Measurements from ENCODE around the gene KRTAP5-11.
"Not testable (repeated sequence)": the region's sequence is repeated elsewhere in the genome, so short reads cannot be mapped to it uniquely, and the experiment has no call there.

KRTAP5-11 gene

DNA sequence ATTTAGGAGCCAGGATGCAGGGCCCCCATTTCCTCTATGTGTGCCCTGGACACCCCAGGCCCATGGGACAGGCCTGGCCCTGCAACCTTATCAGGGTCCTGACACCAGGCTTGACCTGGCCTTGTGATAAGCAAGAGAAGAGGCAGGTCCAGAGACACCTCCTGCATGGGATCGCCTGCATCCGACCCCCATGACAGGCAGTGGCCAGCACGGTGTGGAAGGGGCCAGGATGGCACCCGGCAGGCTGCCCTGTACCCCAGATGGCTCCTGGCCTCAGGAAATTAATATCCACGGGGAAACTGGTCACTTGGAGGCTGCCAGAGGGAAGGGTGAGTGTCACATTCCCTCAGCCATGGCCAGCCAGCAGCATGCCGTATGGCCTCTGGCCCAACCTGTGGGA, 27.7 kb downstream of the KRTAP5-11 start:
- DNase-seq: no peak

DNA sequence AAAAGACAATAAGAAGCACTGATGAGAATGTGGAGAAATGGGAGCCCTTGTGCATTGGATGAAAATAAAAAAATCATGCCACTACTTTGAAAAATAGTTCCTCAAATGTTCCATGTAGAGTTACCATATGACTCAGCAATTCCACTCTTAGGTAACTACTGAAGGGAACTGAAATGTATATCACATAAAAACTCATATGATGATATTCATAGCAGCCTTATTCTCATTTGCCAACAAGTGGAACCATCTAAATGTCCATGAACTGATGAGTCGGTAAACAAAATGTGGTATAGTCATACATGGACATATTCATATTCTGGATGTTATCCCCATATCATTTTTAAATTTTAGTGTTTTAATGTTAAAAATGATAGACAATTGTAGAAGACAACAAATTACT, 31.0 kb downstream of the KRTAP5-11 start:
- DNase-seq: no peak

DNA sequence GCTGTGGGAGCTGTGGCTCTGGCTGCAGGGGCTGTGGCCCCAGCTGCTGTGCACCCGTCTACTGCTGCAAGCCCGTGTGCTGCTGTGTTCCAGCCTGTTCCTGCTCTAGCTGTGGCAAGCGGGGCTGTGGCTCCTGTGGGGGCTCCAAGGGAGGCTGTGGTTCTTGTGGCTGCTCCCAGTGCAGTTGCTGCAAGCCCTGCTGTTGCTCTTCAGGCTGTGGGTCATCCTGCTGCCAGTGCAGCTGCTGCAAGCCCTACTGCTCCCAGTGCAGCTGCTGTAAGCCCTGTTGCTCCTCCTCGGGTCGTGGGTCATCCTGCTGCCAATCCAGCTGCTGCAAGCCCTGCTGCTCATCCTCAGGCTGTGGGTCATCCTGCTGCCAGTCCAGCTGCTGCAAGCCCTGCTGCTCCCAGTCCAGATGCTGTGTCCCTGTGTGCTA, 33.9 kb downstream of the KRTAP5-11 start:
- DNase-seq: no peak

DNA sequence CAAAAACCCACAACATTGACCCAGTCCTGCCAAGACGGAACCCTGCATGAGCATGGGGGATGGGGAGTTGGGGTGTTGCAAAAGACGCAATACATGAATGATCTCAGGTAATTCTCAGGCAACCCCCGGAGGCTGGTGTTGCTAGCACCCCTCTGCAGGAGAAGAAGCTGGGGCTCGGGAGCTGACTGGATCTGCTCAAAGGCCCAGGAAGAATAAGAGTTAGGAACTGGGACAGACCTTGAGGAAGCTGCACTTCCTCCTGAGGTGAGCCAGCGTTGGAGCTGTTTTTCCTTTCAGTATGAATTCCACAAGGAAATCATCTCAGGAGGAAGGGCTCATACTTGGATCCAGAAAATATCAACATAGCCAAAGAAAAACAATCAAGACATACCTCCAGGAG, 34.6 kb downstream of the KRTAP5-11 start, which contains the start of gene KRTAP5-9:
TSS of gene KRTAP5-9 (plus strand) at position 301 of the 400 bp plus-strand sequence. CDS start 238 bp downstream, outside the sequence.
- DNase-seq: no peak

DNA sequence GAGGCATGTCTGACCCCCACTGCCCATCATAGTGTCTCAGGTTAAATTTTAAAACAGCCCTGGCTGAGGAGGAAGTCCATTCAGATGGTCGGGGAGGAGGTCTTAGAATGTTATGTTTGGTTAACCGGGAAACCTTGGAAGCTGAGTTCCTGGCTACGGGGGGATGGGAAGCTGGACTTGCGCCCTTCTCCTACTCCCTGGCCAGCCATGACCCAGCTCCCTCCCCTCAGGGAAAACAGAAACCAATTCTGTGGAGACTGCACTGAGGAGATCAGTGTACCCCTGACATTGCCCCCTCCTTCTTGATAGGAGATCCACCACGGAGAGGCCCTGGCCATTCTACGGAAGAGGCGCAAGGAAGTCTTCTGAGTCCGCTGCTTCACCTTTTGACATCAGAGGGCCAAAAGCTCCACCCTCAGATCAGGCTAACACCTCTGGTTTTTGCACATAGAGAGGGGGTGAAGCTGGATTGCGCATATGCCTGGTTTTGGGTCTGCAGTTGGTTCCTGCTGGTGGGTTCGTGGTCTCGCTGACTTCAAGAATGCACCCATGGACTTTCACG, 37.2 kb downstream of the KRTAP5-11 start:
- DNase-seq: no peak

DNA sequence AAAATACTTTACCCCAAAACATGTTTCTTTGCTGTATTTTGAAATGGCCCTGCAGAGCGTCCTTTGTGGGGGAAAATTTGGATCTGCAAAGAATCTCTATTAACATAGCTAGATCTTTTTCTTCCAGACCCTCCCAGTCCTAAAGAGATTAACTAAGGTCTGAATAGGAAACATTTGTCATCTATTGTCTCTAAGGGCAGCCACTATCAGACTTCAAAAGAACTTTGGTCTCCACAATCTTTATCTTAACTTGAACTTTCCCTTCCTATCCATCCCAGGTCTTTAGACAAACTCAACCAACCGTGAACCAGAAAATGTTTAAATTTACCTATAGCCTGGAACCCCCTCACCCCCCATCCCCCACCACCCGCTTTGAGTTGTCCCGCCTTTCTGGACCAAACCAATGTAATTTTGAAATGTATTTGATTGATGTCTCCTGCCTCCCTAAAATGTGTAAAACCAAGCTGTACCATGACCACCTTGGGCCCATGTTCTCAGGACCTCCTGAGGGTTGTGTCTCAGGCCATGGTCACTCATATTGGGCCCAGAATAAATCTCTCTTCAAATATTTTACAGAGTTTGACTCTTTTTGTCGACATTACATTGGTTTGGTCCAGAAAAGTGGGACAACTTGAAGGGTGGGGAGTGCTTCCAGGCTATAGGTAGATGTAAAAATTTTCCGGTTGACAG, 38.0 kb downstream of the KRTAP5-11 start:
- no peak for DNase-seq

- DNase-seq: no peak
These were observed 38.8 kb downstream of the KRTAP5-11 start for GRCh38 chr11:71543866-71544265.

- no peak for DNase-seq
These were observed 39.5 kb downstream of the KRTAP5-11 start for GRCh38 chr11:71542879-71543777.

DNA sequence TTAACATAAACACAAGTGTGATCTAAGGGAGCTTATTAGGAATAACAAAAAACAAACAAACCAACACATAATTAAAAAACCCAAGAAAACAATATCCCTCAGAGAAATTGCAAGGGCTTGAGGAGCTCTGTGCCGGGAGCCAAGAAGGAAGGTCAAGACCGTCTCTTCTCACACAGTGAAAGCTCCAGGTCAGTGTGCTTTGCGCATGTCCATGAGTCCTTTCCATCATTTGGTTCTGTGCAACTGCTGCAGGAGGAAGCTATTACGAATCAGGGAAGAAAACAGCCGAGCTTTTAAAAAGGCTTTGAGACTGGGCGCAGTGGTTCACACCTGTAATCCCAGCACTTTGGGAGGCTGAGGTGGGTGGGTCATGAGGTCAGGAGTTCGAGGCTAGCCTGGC, 40.3 kb downstream of the KRTAP5-11 start:
- no peak for DNase-seq

DNA sequence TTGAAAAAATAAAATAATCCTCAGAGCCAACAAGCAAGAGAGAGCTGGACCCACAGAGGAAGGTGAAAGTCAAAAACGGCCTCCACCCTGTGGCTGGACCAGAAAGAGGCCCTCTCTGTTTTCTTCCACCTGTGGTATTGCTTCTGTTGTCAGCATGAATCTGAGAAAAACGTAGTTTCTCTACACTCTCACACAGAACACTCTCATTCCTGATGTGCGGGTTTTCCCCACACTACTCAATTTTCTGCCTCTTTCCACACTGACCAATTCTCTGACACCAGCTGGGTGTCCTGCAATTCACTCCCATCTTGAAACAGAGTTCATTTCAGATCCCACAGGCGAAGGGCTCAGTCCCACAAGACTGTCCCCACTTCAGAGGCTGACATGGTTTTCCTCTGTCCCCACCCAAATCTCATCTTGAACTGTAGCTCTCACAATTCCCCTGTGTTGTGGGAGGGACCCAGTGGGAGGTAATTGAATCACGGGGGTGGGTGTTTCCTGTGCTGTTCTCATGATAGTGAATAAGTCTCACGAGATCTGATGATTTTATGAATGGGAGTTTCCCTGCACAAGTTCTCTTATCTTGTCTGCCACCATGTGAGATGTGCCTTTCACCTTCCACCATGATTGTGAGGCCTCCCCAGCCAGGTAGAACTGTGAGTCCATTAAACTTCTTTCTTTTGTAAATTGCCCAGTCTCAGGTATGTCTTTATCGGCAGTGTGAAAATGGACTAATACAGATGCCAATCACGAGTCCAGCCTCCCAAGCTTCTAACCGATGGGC, 42.0 kb downstream of the KRTAP5-11 start:
- not testable (repeated sequence) for DNase-seq

DNA sequence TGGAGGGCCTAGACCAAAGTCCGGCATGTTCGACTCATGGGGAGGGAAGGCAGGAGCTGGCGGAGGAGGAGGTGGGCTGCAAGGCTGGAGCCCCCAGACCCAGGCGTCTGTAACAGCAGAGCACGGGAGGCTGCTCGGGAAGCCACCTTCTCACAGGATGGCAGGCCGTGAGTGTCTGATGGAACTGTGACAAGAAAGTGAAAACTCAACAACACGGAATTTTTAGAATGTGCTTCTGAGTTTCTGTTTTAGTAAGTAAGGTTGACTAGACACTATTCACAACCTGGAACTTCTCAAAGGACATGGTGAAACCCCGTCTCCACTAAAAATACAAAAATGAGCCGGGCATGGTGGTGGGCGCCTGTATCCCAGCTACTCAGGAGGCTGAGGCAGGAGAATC, 42.7 kb downstream of the KRTAP5-11 start:
- not testable (repeated sequence) for DNase-seq

GRCh38 chr11:71539017-71539416, 43.7 kb downstream of the KRTAP5-11 start:
- DNase-seq: no peak

DNA sequence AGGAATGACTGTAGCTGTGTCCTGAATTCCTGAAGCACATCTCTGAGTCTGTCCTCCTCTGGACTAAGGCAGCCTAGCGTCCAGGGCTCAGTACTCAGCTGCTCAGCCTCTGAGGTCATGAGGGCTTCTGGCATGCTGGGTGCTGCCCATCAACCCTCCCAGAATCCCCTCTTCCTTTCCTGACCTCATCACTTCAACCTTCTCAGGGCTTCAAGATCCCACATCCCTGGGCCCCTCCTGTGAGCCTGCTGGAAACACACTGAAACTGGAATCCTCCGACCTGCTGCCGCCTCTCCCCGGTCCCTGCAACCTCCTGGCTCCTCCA, 44.0 kb downstream of the KRTAP5-11 start:
- no peak for DNase-seq

- DNase-seq: not testable (repeated sequence)
These were observed 44.6 kb downstream of the KRTAP5-11 start, which contains the start of gene KRTAP5-8 for GRCh38 chr11:71537977-71538665. TSS of gene KRTAP5-8 (plus strand) at chr11:71538025. CDS start at chr11:71538056, 31 bp downstream.

DNA sequence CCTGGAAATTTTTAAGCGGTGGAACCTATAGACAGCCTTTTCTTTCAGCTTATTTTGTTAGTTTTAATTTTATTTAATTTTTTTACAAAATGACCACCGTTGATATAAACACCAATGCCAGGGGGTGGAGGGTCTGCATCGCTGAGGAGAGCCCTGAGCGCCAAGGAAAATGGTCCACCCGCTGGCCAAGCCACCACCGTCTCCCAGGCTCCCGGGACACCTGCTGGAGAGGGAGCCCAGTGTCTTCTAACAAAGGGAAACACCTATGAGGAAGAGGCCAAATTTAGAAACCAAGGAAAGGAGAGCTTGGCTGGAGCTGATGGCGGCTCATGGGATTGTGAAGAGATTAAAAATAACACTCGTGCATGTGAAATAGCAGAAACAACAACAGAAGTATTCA, 45.1 kb downstream of the KRTAP5-11 start:
- DNase-seq: no peak

- DNase-seq: no peak
These were observed 46.9 kb downstream of the KRTAP5-11 start for GRCh38 chr11:71535825-71536224.

DNA sequence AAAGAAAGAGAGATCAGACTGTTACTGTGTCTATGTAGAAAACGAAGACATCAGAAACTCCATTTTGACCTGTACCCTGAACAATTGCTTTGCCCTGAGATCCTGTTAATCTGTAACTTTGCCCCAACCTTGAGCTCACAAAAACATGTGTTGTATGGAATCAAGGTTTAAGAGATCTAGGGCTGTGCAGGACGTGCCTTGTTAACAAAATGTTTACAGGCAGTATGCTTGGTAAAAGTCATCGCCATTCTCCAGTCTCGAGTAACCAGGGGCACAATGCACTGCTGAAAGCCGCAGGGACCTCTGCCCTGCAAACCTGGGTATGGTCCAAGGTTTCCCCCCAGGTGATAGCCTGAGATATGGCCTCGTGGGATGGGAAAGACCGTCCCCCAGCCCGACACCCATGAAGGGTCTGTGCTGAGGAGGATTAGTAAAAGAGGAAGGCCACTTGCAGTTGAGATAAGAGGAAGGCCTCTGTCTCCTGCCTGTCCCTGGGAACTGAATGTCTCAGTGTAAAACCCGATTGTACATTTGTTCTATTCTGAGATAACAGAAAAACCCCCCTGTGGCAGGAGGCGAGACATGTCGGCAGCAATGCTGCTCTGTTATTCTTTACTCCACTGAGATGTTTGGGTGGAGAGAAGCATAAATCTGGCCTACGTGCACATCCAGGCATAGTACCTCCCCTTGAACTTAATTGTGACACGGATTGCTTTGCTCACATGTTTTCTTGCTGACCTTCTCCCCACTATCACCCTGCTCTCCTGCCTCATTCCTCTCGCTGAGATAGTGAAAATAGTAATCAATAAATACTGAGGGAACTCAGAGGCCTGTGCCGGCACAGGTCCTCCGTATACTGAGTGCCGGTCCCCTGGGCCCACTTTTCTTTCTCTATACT, 47.7 kb downstream of the KRTAP5-11 start:
- DNase-seq: not testable (repeated sequence)

DNA sequence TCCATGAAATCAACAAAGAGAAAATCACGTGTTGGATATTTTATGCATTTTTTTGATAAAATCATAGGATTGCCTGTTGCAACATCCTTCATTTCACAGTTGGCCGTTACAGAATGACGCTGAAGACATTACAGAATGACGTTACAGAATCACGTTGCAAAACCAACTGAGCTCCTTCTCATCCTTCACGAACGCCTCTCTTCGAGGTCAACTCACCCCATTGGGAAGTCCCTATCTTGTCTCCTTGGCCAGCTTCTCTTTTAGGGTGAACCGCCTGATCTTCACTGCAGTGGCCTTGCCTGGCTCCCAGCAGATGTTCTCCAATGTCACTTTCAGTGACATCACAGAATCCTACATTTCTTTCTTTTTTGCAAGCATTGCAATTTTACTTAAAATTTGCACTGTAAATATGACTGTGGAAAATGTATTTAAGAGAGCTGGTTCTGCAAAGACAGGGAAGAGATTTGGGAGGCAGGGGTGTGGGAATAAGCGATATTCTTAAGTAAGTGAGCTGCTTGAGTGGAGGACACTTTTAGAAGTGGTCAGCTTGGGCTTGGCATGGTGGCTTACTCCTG, 50.6 kb downstream of the KRTAP5-11 start:
- DNase-seq: no peak
